H1 (cell line): ENCODE results near the gene DCP1B. TPM values are rescaled to one million over a fixed set of nuclear protein-coding genes. Genes with fewer than 3 reads are reported as not detected.

Experiments
- CTCF ChIA-PET: fragments of 300-600 bp; sonication (Branson Sonifier 250); formaldehyde crosslinking; loops from one replicate; lab custom pipeline; 2021; ENCODE audit not compliant: partially characterized antibody; lab: Charles Lee
- POLR2A ChIA-PET: fragments of 300-600 bp; sonication (Branson Sonifier 250); formaldehyde crosslinking; loops from one replicate; lab custom pipeline; 2021; ENCODE audit warnings: inconsistent platforms; ENCODE audit not compliant: partially characterized antibody; lab: Charles Lee
- DNase-seq, 2 experiments: peaks; one replicate each; pipeline versions ENCODE4 v3.0.0 to v3.0.0-alpha.2; 2010 to 2022; ENCODE audit warnings: low spot score in 2 of 2, low read depth in 1 of 2, mixed read lengths in 1 of 2
- FAIRE-seq: peaks from 2 replicates; lab custom pipeline; 2011; peaks lifted over from hg19 to GRCh38; lab: Jason Lieb, UNC
- H2AFZ ChIP-seq: 2 replicates; pipeline ENCODE4 v1.8.1; 2012; ENCODE audit warnings: low read length, inconsistent platforms
- H2AK5ac ChIP-seq: 2 replicates; pipeline ENCODE4 v1.6.1; 2013; ENCODE audit warnings: low read depth, low read length
- H2BK120ac ChIP-seq: replicated peaks from 2 replicates; pipeline ENCODE3; 2013; ENCODE audit warnings: low read depth, low read length, inconsistent platforms
- H2BK12ac ChIP-seq: 2 replicates; pipeline ENCODE4 v1.6.1; 2013; ENCODE audit warnings: low read depth, low read length
- H2BK15ac ChIP-seq: 2 replicates; pipeline ENCODE4 v1.6.1; 2013; ENCODE audit warnings: low read length
- H2BK20ac ChIP-seq: 2 replicates; pipeline ENCODE4 v1.6.1; 2013; ENCODE audit warnings: low read length
- H2BK5ac ChIP-seq: 2 replicates; pipeline ENCODE4 v1.6.1; 2013; ENCODE audit warnings: low read depth, low read length
- H3K14ac ChIP-seq: 2 replicates; pipeline ENCODE4 v1.6.1; 2013; ENCODE audit warnings: inconsistent platforms; ENCODE audit not compliant: insufficient read length
- H3K18ac ChIP-seq: 2 replicates; pipeline ENCODE4 v1.6.1; 2013; ENCODE audit warnings: low read length; ENCODE audit errors: extremely low read depth
- H3K23ac ChIP-seq: 2 replicates; pipeline ENCODE4 v1.6.1; 2013; ENCODE audit warnings: inconsistent platforms; ENCODE audit not compliant: insufficient read length
- H3K23me2 ChIP-seq: 2 replicates; pipeline ENCODE4 v1.6.1; 2013; ENCODE audit warnings: low read depth, low read length
- H3K27ac ChIP-seq: 2 replicates; pipeline ENCODE4 v1.6.1; 2011; ENCODE audit warnings: low read depth, low read length, inconsistent platforms
- H3K27me3 ChIP-seq, 4 experiments: replicated peaks in 1 of 4; 1 replicate in 1 of 4; 2 replicates in 3 of 4; pipeline versions ENCODE4 v1.6.1 to v1.8.1; 2011 to 2013; ENCODE audit warnings: low read length in 3 of 4, mild to moderate bottlenecking in 3 of 4, inconsistent platforms in 2 of 4, mixed read lengths in 2 of 4, moderate library complexity in 1 of 4; ENCODE audit not compliant: control insufficient read depth in 3 of 4, insufficient read depth in 3 of 4; ENCODE audit errors: extremely low read depth in 1 of 4
- H3K36me3 ChIP-seq, 4 experiments: 2 replicates each; pipeline versions ENCODE4 v1.6.1 to v1.8.1; 2011 to 2013; ENCODE audit warnings: mild to moderate bottlenecking in 4 of 4, low read length in 3 of 4, moderate library complexity in 2 of 4, control low read depth in 1 of 4, inconsistent platforms in 1 of 4; ENCODE audit not compliant: insufficient read depth in 4 of 4, control insufficient read depth in 2 of 4
- H3K4ac ChIP-seq: replicated peaks from 2 replicates; pipeline ENCODE3; 2013; ENCODE audit warnings: low read length, low read depth, mixed read lengths, inconsistent platforms; ENCODE audit not compliant: insufficient read length
- H3K4me1 ChIP-seq, 4 experiments: replicated peaks in 1 of 4; 1 replicate in 1 of 4; 2 replicates in 3 of 4; pipeline versions ENCODE4 v1.6.1 to v1.8.1; 2011 to 2013; ENCODE audit warnings: low read length in 3 of 4, inconsistent platforms in 2 of 4, mixed read lengths in 1 of 4; ENCODE audit not compliant: insufficient read depth in 4 of 4, control insufficient read depth in 3 of 4
- H3K4me2 ChIP-seq, 2 experiments: 2 replicates each; pipeline versions ENCODE4 v1.6.1 to v1.8.1; 2011 to 2013; ENCODE audit warnings: low read depth in 2 of 2, low read length in 2 of 2, control low read depth in 1 of 2, inconsistent platforms in 1 of 2, mild to moderate bottlenecking in 1 of 2; ENCODE audit not compliant: insufficient read depth in 1 of 2
- H3K4me3 ChIP-seq, 4 experiments: fragments of 200-600, 300-600 bp in 1 of 4; sonication (generic), shearing (Covaris generic), sonication (Bioruptor Twin) in 1 of 4; 2 replicates each; pipeline versions ENCODE4 v1.5.1 to v1.8.1; 2011 to 2016; ENCODE audit warnings: low read length in 4 of 4, low read depth in 3 of 4, control low read depth in 2 of 4, inconsistent platforms in 2 of 4, mild to moderate bottlenecking in 2 of 4, mixed read lengths in 1 of 4, moderate library complexity in 1 of 4; ENCODE audit not compliant: insufficient read depth in 2 of 4; ENCODE audit errors: extremely low read depth in 1 of 4
- H3K56ac ChIP-seq: replicated peaks from 2 replicates; pipeline ENCODE3; 2013; ENCODE audit warnings: low read depth, mild to moderate bottlenecking, mixed read lengths, low read length, inconsistent platforms; ENCODE audit not compliant: insufficient read length
- H3K79me1 ChIP-seq: 2 replicates; pipeline ENCODE4 v1.6.1; 2013; ENCODE audit warnings: low read depth, low read length, control low read depth
- H3K79me2 ChIP-seq, 2 experiments: 2 replicates each; pipeline versions ENCODE4 v1.6.1 to v1.8.1; 2012 to 2013; ENCODE audit warnings: low read length in 2 of 2, mild to moderate bottlenecking in 2 of 2, inconsistent platforms in 1 of 2; ENCODE audit not compliant: insufficient read depth in 2 of 2, control insufficient read depth in 1 of 2
- H3K9ac ChIP-seq, 4 experiments: replicated peaks in 1 of 4; 1 replicate in 1 of 4; 2 replicates in 3 of 4; pipeline versions ENCODE4 v1.6.1 to v1.8.1; 2011 to 2013; ENCODE audit warnings: low read depth in 3 of 4, low read length in 3 of 4, control low read depth in 2 of 4, mild to moderate bottlenecking in 2 of 4, moderate library complexity in 2 of 4, inconsistent platforms in 1 of 4; ENCODE audit errors: extremely low read depth in 1 of 4
- H3K9me3 ChIP-seq, 2 experiments: 2 replicates each; pipeline versions ENCODE4 v1.6.1 to v1.8.1; 2012 to 2013; ENCODE audit warnings: mild to moderate bottlenecking in 2 of 2, moderate library complexity in 2 of 2, control low read depth in 1 of 2, inconsistent platforms in 1 of 2, low read depth in 1 of 2, low read length in 1 of 2, mixed read lengths in 1 of 2; ENCODE audit not compliant: insufficient read depth in 2 of 2
- H4K20me1 ChIP-seq, 2 experiments: replicated peaks in 1 of 2; 2 replicates each; pipeline versions ENCODE3 to v1.8.1; 2011 to 2013; ENCODE audit warnings: inconsistent platforms in 2 of 2, low read length in 2 of 2, mild to moderate bottlenecking in 1 of 2; ENCODE audit not compliant: insufficient read depth in 2 of 2, control insufficient read depth in 1 of 2
- H4K5ac ChIP-seq: 2 replicates; pipeline ENCODE4 v1.6.1; 2013; ENCODE audit warnings: low read length, low read depth, mixed read lengths, inconsistent platforms; ENCODE audit not compliant: insufficient read length
- H4K8ac ChIP-seq: 2 replicates; pipeline ENCODE4 v1.8.0; 2013; ENCODE audit warnings: mild to moderate bottlenecking, moderate library complexity, low read length, inconsistent platforms; ENCODE audit not compliant: insufficient read depth; ENCODE audit errors: extremely low read depth
- H4K91ac ChIP-seq: replicated peaks from 2 replicates; pipeline ENCODE3; 2013; ENCODE audit warnings: low read length, mixed read lengths, inconsistent platforms; ENCODE audit not compliant: insufficient read length
- EP300 ChIP-seq, 2 experiments: IDR thresholded peaks; 1 replicate in 1 of 2; 2 replicates in 1 of 2; pipeline ENCODE4 v1.6.1; 2011 to 2012; ENCODE audit warnings: low read depth in 2 of 2, low read length in 2 of 2, mild to moderate bottlenecking in 2 of 2, borderline replicate concordance in 1 of 2, inconsistent platforms in 1 of 2, moderate library complexity in 1 of 2
- KDM1A ChIP-seq: fragments of 200-600, 300-600 bp; sonication (generic); IDR thresholded peaks from 2 replicates; pipeline ENCODE4 v1.7.1; 2016; ENCODE audit warnings: mild to moderate bottlenecking, low read length, borderline replicate concordance
- WGBS, 2 experiments: shearing (Covaris generic) in 1 of 2; methylation state at CpG; one replicate each; pipeline versions ENCODE4 v1.1.6 to v1.1.7; 2013 to 2015; ENCODE audit warnings: low lambda C conversion rate in 2 of 2, mixed read lengths in 2 of 2, inconsistent platforms in 1 of 2, low coverage in 1 of 2, missing lambda C conversion rate in 1 of 2; ENCODE audit not compliant: insufficient replicate concordance in 2 of 2, insufficient coverage in 1 of 2, insufficient read length in 1 of 2; ENCODE audit errors: extremely low coverage in 1 of 2, missing lambda C conversion rate in 1 of 2; 5-methylcytosine and 5-hydroxymethylcytosine counted together
- polyA plus RNA-seq, 7 experiments: library from polyadenylated mRNA; depleted of rRNA in 3 of 7; stranded (reverse) in 5 of 7; unstranded in 2 of 7; fragments of >200 nt in 5 of 7; fragments of 200-250 nt in 2 of 7; gene quantifications; 1 replicate in 5 of 7; 2 replicates in 1 of 7; 4 replicates in 1 of 7; pipeline versions ENCODE4 v1.2.1 to v1.2.3, GENCODE V29; 2011 to 2013; ENCODE audit warnings: missing spikeins in 2 of 7, mixed read lengths in 2 of 7
- total RNA-seq: library from RNA; stranded (reverse); fragmentation: NEBNext Ultra II Directional; extraction: Animal tissue kit (Norgen Biotek cat#: 25700); gene quantifications from 2 replicates; pipeline ENCODE4 v1.2.1, GENCODE V29; 2021

DCP1B gene
- total and polyA plus RNA-seq, 2 of the 8 experiments (the other 6 are each of a cell fraction or from before 2014, with no cell fraction given), result 14.8 to 29.0 TPM

- Histone ChIP-seq H2BK12ac (no peak overlapping the region), H2BK20ac (no peak overlapping the region), H3K79me1 (no peaks in the 10 kb centered on the region), H3K23me2 (no peaks in the 10 kb centered on the region), H2BK15ac (no peak overlapping the region), H2AK5ac (no peak overlapping the region), H3K4me2 (no peak overlapping the region), H3K27me3 (no peaks in the 10 kb centered on the region), H3K36me3 (no peaks in the 10 kb centered on the region; a peak in 2 of 8 replicates), H3K23ac (no peak overlapping the region), H4K8ac (no peak overlapping the region), H3K56ac (no peak overlapping the region), H3K4me3 (no peak overlapping the region), H3K79me2 (no peaks in the 10 kb centered on the region), H3K9ac (no peak overlapping the region), H3K4me1 (peaks cover 0 to 3% (median 2%) of the 10 kb centered on the region in 4 experiments; a peak in 3 of 7 replicates), H4K91ac (no peak overlapping the region), H3K4ac (no peak overlapping the region), H4K5ac (no peak overlapping the region), H3K18ac (no peak overlapping the region), H2BK5ac (no peak overlapping the region), H3K9me3 (no peaks in the 10 kb centered on the region), H3K27ac (no peak overlapping the region), H2BK120ac (no peak overlapping the region), H3K14ac (no peak overlapping the region), H4K20me1 (no peaks in the 10 kb centered on the region), H2AFZ (no peak overlapping the region)
- WGBS, 2 experiments, result 70% methylated on average over 2 of the region's 2 CpGs; no CpG with 5 or more reads in 1 of the 2 experiments
- DNase-seq (no peak), FAIRE-seq (no peak)
- ChIA-PET POLR2A (no interaction called here), CTCF (interaction anchor here (0.7 to 6.3 kb wide), 6 partner anchors 10 to 391 kb away, joined by 3 to 33 read pairs (median 5); no protein-coding TSS in a partner anchor)
- TF ChIP-seq KDM1A (0 out of 2 replicates have a peak, but pooled peaks have one; percentile 42), EP300 (IDR thresholded peaks at IDR 0.05; ENCODE audit: borderline replicate concordance in 1 of 2, low read depth in 2 of 2, low read length in 2 of 2) (no peak)
Measured at GRCh38 chr12:2019126-2019525, 14.9 kb upstream of the DCP1B start.
